HG03460 (cell line): ENCODE measurements around the gene TMEM92.

Experiments
- ATAC-seq: cut with Tn5 transposase; IDR thresholded peaks from one replicate; pipeline ENCODE4 v1.9.1; 2021; ENCODE audit not compliant: unreplicated experiment

The TMEM92 gene

GRCh38 chr17:50322271-50322670, 48.0 kb downstream of the TMEM92 start:
- no peak for ATAC-seq

- ATAC-seq, result no peak
Observed at GRCh38 chr17:50323060-50323459, 48.8 kb downstream of the TMEM92 start.

- no peak for ATAC-seq
Observed at GRCh38 chr17:50325906-50326305, 51.6 kb downstream of the TMEM92 start.

- ATAC-seq, result no peak
Observed at GRCh38 chr17:50326831-50327364, 52.6 kb downstream of the TMEM92 start.

GRCh38 chr17:50328363-50329325, 54.4 kb downstream of the TMEM92 start:
- no peak for ATAC-seq

GRCh38 chr17:50329716-50330115, 55.5 kb downstream of the TMEM92 start:
- ATAC-seq, result no peak

- ATAC-seq, result no peak
Observed at GRCh38 chr17:50330151-50330775, 56.0 kb downstream of the TMEM92 start.
